Effector CD4-positive, alpha-beta T cell (primary cell): ENCODE data around the gene CSTF1.
"Not testable (repeated sequence)": the region's sequence is repeated elsewhere in the genome, so short reads cannot be mapped to it uniquely, and the experiment has no call there.

Source experiments
- DNase-seq: peaks from one replicate; pipeline ENCODE4 v3.0.0-alpha.2; 2020

The CSTF1 gene

DNA sequence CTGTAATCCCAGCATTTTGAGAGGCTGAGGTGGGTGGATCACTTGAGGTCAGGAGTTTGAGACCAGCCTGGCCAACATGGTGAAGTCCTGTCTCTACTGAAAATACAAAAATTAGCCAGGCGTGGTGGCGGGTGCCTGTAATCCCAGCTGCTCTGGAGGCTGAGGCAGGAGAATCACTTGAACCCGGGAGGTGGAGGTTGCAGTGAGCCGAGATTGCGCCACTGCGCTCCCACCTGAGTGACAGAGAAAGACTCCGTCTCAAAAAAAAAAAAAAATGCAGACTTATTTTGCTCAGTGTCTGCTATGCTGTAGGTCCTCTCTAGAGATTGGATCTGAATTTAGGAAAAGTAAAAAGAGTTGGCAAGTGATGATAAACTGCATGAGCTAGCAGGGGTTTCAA lies 18.8 kb downstream of the CSTF1 start:
- not testable (repeated sequence) for DNase-seq

DNA sequence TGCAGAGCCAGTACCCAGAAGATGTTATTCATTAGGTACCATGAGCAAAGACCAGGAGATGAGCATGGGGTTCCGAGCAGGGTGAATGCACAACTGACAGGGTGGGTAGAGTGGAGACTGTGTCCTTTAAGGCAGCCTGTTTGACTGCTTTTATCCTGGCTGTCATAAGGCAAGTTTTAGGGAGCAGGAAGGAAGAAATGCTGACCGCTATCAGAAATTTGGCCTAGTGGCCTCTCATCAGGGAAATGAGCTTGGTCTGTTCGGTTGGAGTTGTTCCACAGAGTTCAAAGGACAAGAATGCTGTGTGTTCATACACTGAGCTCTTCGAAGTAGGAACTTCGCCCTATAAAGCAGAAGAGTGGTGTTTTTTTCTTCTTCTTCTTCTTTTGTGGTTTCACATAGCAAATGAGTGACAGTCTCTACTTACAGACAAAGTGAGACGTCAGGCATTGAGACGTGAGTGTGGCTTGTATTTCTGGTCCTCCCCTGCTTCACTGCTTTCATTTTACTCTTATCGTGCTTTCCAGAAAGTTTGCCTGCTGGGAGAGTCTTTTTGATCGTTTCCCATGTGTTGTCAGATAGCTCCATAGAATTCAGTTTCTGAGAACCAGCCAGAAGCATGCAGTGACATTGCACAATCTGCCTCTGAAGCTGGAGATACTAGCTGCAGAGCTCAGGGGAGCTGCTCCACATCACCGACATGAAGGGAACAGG lies 19.5 kb downstream of the CSTF1 start, which contains the start of gene CASS4:
TSS of gene CASS4 (plus strand) at position 502 of the 714 bp plus-strand sequence. CDS start at position 701, 199 bp downstream.
- DNase-seq = no peak

DNA sequence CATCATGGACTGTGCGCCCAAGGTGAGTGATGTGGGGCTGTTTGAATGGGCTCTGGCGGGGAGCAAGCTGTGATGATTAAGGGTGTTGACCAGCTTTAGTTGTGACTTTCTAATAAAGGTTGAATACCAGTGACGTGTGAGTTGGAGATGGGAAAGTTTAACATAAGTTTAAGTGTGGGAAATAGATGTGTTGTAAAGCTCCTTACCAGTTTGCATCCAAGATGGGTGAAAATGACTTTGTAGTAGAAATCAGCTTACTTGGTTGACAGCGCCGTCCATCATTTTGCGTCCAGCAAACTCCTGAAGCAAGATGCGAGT lies 20.0 kb downstream of the CSTF1 start:
- DNase-seq = no peak

DNA sequence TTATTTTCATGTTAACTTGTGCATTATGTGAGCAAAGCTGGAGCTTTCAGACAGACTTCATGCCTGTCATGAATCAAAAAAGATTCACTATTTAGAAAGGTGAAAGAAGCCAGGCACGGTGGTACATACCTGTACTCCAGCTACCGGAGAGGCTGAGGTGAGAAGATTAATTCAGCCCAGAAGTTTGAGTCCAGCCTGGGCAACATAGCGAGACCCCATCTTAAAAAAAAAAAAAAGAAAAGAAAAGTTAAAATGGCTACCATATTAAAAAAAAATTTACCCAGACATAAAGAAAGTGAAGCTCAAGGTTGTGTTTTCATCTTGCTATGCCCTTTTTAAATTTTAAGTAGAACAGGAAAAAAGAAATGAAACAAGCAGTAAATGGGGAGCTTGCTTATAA lies 20.5 kb downstream of the CSTF1 start:
- DNase-seq = no peak

DNA sequence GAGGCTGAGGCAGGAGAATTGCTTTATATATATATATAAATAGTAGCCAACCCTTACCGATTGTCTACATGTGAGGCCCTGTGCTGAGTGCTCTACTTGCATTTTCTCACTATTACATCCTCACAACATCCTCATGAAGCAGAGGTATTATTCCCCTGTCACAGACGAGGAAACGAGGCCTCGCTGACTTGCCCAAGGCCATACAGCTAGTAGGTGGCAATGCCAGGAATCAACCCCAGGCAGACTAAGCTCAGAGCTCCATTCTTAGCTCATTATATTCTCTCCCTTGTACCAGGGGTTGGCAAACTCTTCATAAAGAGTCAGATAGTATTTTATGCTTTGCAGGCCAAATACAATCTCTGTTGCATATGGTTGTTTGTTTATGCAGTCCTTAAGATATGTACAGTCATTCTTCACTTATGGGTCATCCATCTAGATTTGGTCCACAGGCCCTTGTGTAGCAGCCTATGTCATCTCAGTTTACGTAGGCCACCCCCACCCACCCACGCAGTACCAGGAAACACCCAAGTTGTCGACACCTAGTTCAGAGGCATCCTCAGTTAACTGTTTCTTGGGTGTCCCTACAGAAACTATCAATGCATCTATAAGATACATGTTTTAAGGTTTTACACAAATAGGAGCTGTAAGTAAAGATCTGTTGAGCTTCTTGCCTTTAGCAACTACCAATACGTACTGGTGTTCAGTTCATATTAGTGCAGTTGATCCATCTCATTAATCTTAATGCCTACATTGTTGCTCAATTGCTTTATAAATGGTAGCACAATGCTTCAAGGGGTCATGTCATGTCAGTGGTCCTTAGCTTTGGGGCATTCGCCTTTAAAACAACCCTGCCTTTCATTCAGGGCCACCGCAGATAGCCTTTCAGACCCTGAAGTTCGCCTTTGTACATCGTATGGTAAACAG lies 22.7 kb downstream of the CSTF1 start:
- DNase-seq = no peak

DNA sequence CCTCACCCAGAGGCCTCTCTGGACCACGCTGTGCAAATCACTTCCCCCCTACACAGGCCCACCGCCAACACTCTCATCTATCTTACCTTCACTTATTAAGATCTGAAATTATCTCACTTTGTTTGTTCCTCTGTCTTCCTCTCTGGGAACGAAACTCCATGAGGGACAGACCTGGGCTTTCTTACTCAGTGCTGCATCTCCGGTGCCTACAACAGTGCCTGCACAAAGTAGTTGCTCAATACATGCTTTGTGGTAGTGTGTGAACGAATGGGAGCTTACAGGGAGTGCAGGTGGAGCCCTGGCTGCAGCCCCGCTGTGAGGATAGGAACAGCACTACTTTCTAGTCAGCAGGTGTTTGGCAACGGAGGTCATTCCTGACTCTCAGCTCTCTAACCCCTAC lies 25.0 kb downstream of the CSTF1 start:
- DNase-seq = no peak

DNA sequence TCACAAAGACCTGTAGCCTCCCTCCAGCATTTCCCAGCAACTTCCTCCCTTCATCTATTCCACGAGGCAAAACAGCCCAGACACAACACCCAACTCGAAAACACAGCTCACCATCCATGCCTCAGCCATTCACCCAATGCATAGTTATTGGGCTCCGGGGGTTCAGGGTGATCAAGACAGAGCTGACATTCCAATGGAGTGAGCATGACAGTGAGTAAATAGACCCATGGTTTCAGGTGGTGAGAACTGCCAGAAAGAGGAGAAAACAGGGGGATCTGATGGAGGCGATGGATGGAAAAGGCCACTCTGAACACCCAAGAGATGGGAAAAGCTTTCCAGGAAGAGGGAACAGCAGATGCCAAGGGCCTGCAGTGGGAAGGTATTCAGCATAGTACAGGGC lies 25.5 kb downstream of the CSTF1 start:
- DNase-seq = no peak

DNA sequence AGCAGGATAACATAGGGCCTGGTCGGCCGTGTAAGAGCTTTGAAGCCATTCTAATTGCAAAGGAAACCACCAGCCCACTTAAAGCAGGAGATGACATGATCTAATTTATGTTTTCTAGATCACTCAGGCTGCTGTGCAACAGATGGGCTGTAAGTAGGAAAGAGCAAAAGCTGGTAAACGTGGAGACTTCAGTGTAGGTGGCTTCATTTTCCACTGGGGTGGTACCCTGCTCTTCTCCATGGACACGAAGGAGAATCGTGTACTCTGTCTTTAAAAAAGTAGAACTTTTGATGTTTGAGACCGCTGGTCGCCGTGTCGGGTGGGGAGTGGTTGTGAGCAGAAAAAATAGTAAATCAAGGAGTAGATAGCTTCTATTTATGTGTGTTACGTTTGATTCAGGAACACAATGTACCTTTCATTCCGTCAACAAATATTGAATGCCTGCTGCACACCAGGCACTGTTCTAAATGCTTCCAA lies 26.0 kb downstream of the CSTF1 start:
- no peak for DNase-seq

DNA sequence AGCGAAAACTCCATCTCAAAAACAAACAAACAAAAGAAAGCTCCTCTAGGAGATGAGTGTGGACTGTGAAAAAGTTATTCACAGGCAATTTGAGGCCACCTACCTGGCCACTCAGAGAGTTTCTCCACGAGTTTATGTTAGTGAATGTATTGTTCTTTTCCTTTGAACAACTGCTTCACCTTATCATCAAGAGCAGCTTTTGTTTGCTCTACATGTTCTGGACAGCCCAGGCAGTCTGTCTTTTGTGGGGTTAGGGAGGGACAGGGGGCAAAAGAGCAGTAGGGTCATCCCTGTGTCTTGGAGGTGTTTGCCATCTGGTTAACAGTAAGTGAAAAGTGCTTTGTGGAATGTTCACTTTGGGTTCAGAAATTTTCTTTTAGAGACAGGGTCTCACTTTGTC lies 27.6 kb downstream of the CSTF1 start:
- DNase-seq = no peak

DNA sequence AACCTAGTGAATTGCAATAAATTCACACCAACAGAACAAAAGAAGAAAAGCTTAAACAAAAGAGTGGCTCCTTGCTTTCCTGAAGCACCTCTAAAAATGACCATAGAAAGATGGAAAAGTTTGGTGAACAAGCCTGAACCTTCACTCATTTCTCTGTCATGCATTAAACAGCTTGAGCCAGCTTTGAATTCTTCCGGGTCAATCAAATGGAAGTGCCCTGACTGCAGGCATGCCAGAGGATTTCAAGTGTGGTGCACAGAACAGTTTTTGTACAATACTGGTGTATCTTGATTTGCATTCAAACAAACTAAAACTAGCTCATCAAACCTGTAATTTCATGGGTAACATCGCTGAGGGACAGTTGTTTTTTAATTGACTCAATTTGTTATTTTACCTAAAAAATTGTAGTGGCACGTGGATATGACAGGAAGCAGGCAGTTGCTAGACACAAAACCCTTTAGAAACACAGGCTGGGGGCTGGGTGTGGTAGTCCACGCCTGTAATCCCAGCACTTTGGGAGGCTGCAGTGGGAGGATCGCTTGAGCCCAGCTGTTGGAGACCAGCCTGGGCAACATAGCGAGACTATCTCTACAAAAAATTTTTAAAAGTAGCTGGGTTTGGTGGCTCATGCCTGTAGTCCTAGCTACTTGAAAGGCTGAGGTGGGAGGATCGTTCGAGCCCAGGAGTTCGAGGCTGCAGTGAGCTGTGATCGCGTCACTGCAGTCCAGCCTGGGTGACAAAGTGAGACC lies 28.7 kb downstream of the CSTF1 start:
- DNase-seq = no peak

DNA sequence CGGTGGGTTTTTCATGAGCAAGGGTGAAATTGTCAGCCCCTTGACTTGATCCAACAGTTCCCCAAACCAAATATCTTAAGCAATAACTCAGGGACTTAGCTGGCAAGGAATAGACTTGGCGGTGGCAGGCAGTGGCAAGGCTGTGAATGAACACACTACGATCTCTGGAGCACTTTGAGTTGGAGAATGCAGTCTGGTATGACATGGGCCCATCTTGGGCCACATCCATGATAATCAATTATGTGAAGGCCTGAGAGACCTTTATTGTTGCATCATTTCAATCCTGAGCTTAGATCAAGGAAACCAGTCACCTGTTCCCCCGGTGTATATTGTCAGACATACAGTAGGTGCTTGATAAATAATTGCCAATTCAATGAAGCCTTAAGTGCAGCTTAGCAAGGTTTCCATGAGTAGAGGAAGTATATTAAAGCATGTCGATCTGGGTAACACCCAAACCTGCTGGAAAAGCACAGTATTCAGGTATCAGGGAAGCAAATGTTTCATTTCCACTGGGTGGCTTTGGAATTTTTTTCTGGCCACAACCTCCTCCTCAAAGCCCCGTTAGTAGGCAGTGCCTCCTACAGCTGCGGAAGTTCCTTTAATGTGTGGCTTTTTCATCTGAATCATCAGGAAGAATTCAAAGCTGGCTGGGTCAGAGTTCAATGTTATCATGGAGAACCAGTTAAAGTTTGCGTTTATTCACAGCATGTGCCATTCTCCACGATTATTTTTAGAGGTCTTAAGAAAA lies 29.8 kb downstream of the CSTF1 start:
- DNase-seq = no peak

DNA sequence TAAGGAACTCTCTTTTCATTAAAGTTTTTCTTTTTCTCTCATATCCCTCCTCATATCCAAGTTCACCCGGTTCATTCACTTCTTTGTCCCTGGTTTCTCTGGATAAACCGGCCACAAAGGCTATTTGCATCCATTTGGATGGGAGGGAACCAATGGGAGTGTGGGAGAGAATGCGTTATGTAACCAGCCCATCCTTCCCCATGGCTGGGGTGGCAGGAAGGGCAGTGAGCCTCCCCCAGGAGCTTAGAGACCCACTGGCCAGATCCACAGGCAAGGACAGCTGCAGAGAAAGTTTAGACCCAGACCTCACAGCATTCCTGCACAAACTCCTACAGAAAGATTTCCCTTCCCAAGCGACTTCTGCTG lies 30.4 kb downstream of the CSTF1 start:
- DNase-seq = no peak

DNA sequence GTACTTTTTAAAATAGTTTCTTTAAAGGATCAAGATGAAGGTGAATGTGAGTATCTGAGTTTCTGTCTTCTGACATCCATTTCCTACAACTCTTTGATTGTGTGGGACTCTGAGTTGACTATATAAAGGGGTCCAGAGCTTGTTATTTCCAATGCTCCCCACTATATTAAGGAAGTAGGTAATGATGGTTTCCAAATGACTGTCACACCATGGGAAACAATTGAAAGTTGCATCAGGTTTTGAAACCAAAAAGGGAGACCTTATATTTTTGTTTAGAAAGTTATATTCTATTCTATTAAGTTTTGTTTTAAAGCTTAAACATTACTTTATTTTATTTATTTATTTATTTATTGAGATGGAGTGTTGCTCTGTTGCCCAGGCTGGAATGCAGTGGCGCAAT lies 30.8 kb downstream of the CSTF1 start:
- DNase-seq = no peak

DNA sequence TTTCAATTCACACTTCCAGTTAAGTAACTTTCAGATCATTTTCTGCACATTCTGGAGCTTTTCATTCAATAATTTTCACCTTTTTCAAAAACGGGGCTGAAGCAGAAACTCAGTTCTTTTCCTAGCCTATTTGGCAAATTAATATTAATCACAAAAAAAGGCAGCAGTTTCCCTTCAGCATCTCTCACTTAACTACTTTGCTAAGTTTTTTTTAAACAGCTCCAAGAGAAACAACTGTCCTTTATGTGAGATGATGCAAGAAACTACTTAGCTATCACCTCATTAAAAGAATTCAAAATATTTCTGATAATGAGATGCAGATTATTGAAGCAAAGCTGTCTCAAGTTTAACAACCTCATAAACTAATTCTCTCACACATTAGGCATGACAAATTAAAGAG lies 31.4 kb downstream of the CSTF1 start:
- no peak for DNase-seq

DNA sequence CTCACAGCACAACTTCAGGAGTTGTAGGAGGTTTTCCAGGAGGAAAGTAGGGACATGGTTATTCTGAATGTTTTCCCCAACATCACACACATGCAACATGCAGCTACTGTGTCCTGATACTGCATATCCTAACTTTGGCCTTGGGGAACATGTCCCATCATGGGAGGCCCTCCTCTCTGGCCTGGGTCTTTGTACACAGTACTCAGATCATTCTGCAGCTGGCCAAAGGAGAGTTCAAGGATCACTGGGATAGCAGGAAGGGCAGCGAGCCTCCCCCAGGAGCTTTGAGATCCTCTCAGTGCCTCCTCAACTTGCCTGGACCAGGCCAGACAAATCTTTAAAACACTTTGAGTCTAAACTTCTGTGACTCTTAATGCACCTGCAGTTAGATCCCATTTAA lies 32.5 kb downstream of the CSTF1 start:
- no peak for DNase-seq

DNA sequence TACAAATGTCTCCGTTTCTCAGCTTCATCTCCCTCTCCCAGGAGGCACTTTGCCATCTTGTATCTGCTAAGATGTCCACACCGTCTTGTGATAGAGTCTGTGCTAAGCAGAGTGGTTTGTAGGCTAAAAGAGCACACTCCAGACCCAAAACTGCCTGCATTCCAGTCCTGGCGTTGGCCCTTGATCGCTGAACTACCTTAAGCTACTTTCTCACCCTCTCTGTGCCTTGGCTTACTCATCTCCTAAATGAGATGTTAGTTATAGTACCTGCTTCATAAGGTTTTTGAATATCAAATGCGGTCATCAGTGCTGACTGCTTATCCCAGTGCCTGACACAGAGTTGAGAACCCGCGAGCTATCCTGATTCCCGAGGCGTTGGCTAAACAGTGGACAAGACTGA lies 33.6 kb downstream of the CSTF1 start:
- no peak for DNase-seq

DNA sequence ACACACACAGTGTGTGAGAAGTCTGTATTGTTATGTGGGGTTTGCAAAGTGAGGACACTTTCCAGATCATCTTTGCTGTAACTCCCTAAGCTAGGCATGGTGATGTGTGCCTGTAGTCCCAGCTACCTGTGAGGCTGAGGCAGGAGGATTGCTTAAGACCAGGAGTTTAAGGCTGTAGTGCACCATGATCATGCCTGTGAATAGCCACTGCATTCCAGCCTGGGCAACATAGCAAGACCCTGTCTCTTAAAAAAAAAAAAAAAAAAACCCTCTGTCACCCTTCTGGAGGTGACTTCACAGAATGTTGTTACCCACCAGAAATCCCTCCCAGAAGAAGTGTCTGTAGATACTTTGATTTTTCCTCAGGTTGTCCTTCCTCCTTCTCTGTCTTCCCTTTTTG lies 34.5 kb downstream of the CSTF1 start:
- no peak for DNase-seq

DNA sequence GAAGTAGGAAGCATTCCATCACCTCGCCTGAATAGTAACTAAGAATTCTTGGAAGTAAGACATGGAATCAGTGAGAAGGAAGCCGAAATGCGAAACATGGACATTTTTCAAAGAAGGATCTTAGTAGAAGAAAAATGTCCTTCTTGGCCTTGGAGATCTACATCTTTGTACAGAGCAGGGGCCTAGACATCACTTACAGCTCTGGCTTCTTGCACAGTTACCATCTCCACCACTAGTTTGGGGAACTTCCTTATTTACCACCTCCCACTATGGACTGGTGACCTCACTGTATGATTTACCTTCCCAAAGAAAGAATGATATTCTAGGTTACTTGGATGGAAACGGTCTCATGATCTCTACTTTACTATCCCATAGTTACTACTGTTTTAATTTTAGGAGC lies 35.4 kb downstream of the CSTF1 start:
- DNase-seq = no peak

DNA sequence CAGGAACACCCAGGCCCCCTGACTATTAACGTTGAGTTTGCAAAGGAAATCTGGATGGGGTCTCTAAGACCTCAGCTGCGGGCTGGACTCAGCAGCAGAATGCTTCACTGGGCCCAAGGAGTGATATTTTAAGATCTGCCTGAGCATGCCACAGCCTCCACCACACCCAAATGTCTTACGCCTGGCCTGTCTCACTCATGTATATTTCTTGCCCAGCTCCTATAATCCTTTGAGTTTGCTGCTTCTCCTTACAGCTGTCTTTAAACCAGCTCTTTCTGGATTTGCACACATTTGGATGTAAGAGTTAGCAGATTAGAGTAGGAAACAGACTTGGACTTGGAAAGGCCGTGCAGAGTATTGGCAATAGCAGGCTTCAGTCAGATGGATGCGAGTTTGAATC lies 36.0 kb downstream of the CSTF1 start:
- no peak for DNase-seq

DNA sequence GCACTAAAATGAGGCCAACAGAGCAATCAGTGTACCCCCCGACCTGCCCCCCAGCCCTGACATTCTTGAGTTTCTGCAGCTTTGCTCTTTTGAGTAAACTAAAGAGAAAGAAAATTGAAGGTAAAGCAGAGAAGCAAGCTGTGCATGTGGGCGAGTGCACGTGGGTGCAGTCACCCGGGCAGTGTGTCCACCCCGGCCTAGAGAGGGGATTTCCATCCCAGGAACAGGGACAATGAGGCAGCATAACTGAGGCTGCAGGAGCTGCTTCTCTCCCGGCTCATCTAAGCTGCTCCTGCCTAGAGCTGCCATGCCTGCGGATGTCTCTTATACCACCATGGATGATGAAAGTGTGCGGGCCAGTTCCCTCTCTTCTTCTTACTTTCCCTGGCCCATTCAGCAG lies 36.4 kb downstream of the CSTF1 start:
- DNase-seq = no peak

DNA sequence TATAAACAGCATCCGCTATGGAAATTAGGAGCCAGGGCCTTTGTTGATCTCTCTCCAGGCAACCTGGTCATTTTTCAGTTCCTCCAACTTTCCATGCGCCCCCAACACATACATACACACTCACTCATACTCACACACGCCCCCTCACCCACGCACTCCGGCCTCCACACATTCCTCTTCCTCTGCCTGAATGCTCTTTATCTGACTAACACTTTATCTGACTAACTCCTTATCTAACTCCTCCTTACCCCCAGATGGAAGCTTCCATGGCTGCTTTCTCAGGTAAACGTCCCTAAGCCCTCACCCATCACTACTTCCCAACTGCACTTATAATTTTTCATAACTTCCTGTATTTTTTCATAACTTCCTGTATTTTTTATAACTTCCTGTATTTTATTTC lies 37.1 kb downstream of the CSTF1 start:
- no peak for DNase-seq

DNA sequence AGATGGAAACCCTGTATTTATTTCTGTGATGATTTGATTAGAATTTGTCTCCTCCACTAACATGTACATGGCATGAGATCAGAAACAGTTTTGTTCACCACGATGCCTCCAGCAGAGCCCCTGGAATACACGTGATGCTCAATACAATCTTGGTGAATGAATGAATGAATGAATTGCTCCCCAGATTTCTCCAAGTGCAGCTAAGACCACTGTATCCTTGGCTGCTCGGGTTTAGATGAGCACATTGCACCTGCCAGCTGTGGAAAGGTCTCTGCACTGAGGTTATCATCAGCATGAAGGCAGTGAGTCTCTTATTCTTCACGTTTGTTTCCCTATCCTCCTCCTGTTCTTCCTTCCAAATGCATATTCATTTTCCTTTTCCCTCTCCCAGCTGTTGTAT lies 37.5 kb downstream of the CSTF1 start:
- no peak for DNase-seq

DNA sequence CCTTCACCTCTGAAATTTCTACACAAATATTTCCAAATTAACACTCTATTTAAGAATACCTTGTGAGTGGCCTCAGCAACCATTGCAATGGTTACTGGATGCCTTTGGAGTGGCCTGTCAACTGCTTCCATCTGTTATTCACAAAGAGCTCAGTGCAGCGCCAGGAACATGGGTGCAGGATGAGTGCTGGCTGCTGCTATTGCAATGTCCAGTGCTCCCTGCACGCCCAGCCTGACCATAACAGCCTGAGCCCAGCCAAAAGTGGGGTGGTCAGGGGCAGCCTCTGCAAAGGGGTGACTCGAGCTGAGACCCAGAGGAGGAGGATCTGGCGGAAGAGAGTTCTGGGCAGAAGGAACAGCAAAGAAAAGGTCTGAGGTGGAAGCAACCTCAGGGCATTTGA lies 38.0 kb downstream of the CSTF1 start:
- no peak for DNase-seq
